K562 (cell line): Measurements from ENCODE around the gene ZNF837.

Source experiments
- EHMT2 ChIP-seq: fragments of 450-650 bp; IDR thresholded peaks from 2 replicates; pipeline ENCODE4 v1.6.1; 2018; ENCODE audit warnings: antibody characterized with exemption
- KLF16 ChIP-seq: IDR thresholded peaks from 2 replicates; pipeline ENCODE4 v1.6.1; 2016; ENCODE audit warnings: antibody characterized with exemption
- POLR3G ChIP-seq: IDR thresholded peaks from 2 replicates; pipeline ENCODE4 v1.6.1; 2011; ENCODE audit not compliant: insufficient read length, insufficient replicate concordance; ENCODE audit errors: extremely low read depth
- SNRNP70 ChIP-seq: fragments of 200-400 bp; formaldehyde crosslinking; optimal IDR thresholded peaks from 2 replicates; pipeline ENCODE3; 2017; ENCODE audit warnings: low read depth, low read length
- ZBED1 ChIP-seq: IDR thresholded peaks from 2 replicates; pipeline ENCODE4 v1.6.1; 2014
- TF ChIP-seq, protein P1 (sequence below): sonication (generic); formaldehyde crosslinking; IDR thresholded peaks from 2 replicates; pipeline ENCODE4 v1.5.0; 2020; ENCODE audit warnings: missing genetic modification reagents
- TF ChIP-seq, protein P2 (sequence below), 3 experiments: IDR thresholded peaks in 2 of 3; conservative IDR thresholded peaks in 1 of 3; 2 replicates each; pipeline ENCODE4 v1.5.1; 2011 to 2012; ENCODE audit warnings: low read length in 3 of 3, mild to moderate bottlenecking in 3 of 3, control low read depth in 2 of 3, improper control_type of control experiment in 1 of 3, inconsistent platforms in 1 of 3, low read depth in 1 of 3, mixed read lengths in 1 of 3, moderate library complexity in 1 of 3; ENCODE audit not compliant: insufficient read depth in 2 of 3
- TF ChIP-seq, protein P3 (sequence below): fragments of 250-450 bp; sonication (Bioruptor Pico); IDR thresholded peaks from 2 replicates; pipeline ENCODE4 v1.8.0; 2022; ENCODE audit warnings: inconsistent platforms
- TF ChIP-seq, protein P4 (sequence below): fragments of 450-650 bp; formaldehyde crosslinking; IDR thresholded peaks from 2 replicates; pipeline ENCODE4 v1.4.0; 2020; ENCODE audit warnings: mild to moderate bottlenecking, moderate library complexity

DNA sequence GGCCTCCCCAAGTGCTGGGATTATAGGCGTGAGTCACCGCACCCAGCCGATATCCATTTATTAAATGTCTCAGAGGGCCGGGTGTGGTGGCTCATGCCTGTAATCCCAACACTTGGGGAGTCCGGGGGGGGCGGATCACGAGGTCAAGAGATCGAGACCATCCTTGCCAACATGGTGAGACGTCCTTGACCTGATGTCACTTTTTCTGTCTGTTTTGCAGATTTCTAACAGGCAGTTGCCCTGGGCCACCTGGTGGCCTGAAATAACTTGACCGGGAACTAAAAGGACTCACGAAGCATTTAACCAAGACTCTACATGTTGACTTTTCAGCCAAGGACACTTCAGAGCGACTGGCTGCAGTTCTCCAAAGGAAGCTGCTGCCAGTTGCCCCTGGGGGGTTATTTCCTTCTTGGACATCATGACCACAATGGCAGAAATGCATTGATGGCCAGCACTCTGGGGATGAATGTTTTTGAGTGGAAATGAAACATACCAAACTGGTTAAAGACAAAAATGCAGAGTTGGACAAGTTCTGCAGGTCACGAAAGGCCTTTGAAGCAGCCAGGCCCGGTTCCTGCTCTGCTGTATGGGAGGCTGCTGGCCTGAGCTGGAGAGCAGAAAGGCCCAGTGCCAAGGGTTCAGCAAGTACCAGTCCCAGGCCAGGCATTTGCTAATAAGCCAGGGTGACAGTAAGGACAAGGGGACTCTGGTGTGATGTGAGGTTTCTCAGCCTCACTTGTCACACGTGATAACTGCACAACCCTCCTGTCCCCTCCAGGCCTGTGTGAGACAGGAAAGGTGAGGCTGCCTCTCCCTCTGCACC lies 8.3 kb downstream of the ZNF837 start:
- TF ChIP-seq, protein P1, sequence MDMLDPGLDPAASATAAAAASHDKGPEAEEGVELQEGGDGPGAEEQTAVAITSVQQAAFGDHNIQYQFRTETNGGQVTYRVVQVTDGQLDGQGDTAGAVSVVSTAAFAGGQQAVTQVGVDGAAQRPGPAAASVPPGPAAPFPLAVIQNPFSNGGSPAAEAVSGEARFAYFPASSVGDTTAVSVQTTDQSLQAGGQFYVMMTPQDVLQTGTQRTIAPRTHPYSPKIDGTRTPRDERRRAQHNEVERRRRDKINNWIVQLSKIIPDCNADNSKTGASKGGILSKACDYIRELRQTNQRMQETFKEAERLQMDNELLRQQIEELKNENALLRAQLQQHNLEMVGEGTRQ, result no peak
- TF ChIP-seq KLF16 (no peak), ZBED1 (no peak), SNRNP70 (no peak), EHMT2 (no peak), POLR3G (no peak)
- TF ChIP-seq, protein P2, sequence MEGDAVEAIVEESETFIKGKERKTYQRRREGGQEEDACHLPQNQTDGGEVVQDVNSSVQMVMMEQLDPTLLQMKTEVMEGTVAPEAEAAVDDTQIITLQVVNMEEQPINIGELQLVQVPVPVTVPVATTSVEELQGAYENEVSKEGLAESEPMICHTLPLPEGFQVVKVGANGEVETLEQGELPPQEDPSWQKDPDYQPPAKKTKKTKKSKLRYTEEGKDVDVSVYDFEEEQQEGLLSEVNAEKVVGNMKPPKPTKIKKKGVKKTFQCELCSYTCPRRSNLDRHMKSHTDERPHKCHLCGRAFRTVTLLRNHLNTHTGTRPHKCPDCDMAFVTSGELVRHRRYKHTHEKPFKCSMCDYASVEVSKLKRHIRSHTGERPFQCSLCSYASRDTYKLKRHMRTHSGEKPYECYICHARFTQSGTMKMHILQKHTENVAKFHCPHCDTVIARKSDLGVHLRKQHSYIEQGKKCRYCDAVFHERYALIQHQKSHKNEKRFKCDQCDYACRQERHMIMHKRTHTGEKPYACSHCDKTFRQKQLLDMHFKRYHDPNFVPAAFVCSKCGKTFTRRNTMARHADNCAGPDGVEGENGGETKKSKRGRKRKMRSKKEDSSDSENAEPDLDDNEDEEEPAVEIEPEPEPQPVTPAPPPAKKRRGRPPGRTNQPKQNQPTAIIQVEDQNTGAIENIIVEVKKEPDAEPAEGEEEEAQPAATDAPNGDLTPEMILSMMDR (IDR thresholded peaks at IDR 0.05 in 2 of 3, conservative IDR thresholded peaks at IDR 0.05 in 1 of 3; ENCODE audit: insufficient read depth in 2 of 3, low read depth in 1 of 3, low read length in 3 of 3), result peak in 2 of 3 experiments; percentile 38 to 46; a peak in 3 of 6 replicates
- TF ChIP-seq, protein P3, sequence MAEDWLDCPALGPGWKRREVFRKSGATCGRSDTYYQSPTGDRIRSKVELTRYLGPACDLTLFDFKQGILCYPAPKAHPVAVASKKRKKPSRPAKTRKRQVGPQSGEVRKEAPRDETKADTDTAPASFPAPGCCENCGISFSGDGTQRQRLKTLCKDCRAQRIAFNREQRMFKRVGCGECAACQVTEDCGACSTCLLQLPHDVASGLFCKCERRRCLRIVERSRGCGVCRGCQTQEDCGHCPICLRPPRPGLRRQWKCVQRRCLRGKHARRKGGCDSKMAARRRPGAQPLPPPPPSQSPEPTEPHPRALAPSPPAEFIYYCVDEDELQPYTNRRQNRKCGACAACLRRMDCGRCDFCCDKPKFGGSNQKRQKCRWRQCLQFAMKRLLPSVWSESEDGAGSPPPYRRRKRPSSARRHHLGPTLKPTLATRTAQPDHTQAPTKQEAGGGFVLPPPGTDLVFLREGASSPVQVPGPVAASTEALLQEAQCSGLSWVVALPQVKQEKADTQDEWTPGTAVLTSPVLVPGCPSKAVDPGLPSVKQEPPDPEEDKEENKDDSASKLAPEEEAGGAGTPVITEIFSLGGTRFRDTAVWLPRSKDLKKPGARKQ, result no peak
- TF ChIP-seq, protein P4, sequence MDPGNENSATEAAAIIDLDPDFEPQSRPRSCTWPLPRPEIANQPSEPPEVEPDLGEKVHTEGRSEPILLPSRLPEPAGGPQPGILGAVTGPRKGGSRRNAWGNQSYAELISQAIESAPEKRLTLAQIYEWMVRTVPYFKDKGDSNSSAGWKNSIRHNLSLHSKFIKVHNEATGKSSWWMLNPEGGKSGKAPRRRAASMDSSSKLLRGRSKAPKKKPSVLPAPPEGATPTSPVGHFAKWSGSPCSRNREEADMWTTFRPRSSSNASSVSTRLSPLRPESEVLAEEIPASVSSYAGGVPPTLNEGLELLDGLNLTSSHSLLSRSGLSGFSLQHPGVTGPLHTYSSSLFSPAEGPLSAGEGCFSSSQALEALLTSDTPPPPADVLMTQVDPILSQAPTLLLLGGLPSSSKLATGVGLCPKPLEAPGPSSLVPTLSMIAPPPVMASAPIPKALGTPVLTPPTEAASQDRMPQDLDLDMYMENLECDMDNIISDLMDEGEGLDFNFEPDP (CRISPR knock-in tag), result no peak
